ENCODE data around the gene APBB1IP.

APBB1IP gene

DNA sequence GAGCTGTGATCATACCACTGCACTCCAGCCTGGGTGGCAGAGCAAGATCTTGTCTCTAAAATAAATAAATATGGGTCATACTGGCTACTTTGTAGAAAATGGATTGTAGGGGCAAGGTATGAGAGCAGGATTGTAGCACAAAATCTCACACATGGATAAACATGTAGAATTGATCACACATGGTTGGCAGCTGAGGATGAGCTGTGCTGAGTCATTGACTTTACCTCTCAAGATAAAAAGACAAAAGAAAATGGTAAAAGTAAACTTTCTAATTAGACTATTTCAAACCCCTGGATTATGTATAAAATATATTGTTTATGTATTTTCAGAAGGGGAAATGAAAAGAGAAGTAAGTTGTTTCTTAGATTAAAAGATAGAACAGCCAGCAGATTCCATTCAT lies 69.3 kb downstream of the APBB1IP start:
- H3K9ac ChIP-seq (ENCODE audit: low read length), result no peak overlapping the region
- no peaks in the 10 kb centered on the region for H3F3A ChIP-seq (ENCODE audit: insufficient read depth)
- no peaks in the 10 kb centered on the region for H3K9me3 ChIP-seq (ENCODE audit: insufficient read depth, low read length)
- H4K20me1 ChIP-seq (ENCODE audit: low read depth, low read length), result no peaks in the 10 kb centered on the region
- H3K36me3 ChIP-seq (ENCODE audit: low read length), result peaks cover 34% of the 10 kb centered on the region
- H3K27ac ChIP-seq (ENCODE audit: low read depth, low read length), result no peak overlapping the region
- no peak overlapping the region for H2AFZ ChIP-seq (ENCODE audit: low read depth, low read length, severe bottlenecking)
- H3K79me2 ChIP-seq (ENCODE audit: insufficient read depth, low read length), result no peaks in the 10 kb centered on the region
- no peak overlapping the region for H3K4me3 ChIP-seq (ENCODE audit: insufficient read depth, low read length, poor library complexity, severe bottlenecking)
- H3K9me2 ChIP-seq (replicated peaks; ENCODE audit: insufficient read depth, low read length), result no peaks in the 10 kb centered on the region
- no peak overlapping the region for H3K4me2 ChIP-seq (ENCODE audit: low read depth, low read length, poor library complexity, severe bottlenecking)
- no peaks in the 10 kb centered on the region for H3K27me3 ChIP-seq (ENCODE audit: low read length)
- no peak for TF ChIP-seq EZH2phosphoT487 (conservative IDR thresholded peaks at IDR 0.05; ENCODE audit: low read length)
- TF ChIP-seq, protein P1, sequence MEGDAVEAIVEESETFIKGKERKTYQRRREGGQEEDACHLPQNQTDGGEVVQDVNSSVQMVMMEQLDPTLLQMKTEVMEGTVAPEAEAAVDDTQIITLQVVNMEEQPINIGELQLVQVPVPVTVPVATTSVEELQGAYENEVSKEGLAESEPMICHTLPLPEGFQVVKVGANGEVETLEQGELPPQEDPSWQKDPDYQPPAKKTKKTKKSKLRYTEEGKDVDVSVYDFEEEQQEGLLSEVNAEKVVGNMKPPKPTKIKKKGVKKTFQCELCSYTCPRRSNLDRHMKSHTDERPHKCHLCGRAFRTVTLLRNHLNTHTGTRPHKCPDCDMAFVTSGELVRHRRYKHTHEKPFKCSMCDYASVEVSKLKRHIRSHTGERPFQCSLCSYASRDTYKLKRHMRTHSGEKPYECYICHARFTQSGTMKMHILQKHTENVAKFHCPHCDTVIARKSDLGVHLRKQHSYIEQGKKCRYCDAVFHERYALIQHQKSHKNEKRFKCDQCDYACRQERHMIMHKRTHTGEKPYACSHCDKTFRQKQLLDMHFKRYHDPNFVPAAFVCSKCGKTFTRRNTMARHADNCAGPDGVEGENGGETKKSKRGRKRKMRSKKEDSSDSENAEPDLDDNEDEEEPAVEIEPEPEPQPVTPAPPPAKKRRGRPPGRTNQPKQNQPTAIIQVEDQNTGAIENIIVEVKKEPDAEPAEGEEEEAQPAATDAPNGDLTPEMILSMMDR (IDR thresholded peaks at IDR 0.05; ENCODE audit: insufficient read depth, low read length, poor library complexity, severe bottlenecking), result no peak

DNA sequence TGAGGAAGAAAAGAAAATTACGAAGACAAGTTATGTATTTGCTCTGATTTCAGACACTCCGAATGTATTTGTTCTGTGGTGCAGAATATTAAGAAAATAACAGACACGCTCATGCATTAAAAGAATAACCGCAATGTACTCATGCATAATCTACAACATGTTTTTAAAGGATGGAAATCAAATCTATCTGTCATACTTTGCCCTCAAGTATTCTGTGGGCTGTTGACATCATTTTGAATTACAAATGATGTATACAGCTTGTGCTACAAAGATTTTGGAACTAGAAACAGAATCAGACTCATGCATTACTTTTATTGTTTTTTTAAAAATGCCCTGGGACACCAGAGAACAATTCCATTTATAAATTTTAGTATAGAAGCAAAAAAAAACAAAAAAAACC lies 69.9 kb downstream of the APBB1IP start:
- no peaks in the 10 kb centered on the region for H3F3A ChIP-seq (ENCODE audit: insufficient read depth)
- no peaks in the 10 kb centered on the region for H4K20me1 ChIP-seq (ENCODE audit: low read depth, low read length)
- H2AFZ ChIP-seq (ENCODE audit: low read depth, low read length, severe bottlenecking), result no peak overlapping the region
- H3K9me3 ChIP-seq (ENCODE audit: insufficient read depth, low read length), result no peaks in the 10 kb centered on the region
- H3K36me3 ChIP-seq (ENCODE audit: low read length), result peaks cover 34% of the 10 kb centered on the region
- H3K9me2 ChIP-seq (replicated peaks; ENCODE audit: insufficient read depth, low read length), result no peaks in the 10 kb centered on the region
- H3K27ac ChIP-seq (ENCODE audit: low read depth, low read length), result no peak overlapping the region
- H3K4me2 ChIP-seq (ENCODE audit: low read depth, low read length, poor library complexity, severe bottlenecking), result no peak overlapping the region
- H3K27me3 ChIP-seq (ENCODE audit: low read length), result no peaks in the 10 kb centered on the region
- H3K9ac ChIP-seq (ENCODE audit: low read length), result no peak overlapping the region
- no peak for TF ChIP-seq EZH2phosphoT487 (conservative IDR thresholded peaks at IDR 0.05; ENCODE audit: low read length)
- TF ChIP-seq, protein P1 (IDR thresholded peaks at IDR 0.05; ENCODE audit: insufficient read depth, low read length, poor library complexity, severe bottlenecking), result no peak
- no peak overlapping the region for H3K4me3 ChIP-seq (ENCODE audit: insufficient read depth, low read length, poor library complexity, severe bottlenecking)
- no peaks in the 10 kb centered on the region for H3K79me2 ChIP-seq (ENCODE audit: insufficient read depth, low read length)

DNA sequence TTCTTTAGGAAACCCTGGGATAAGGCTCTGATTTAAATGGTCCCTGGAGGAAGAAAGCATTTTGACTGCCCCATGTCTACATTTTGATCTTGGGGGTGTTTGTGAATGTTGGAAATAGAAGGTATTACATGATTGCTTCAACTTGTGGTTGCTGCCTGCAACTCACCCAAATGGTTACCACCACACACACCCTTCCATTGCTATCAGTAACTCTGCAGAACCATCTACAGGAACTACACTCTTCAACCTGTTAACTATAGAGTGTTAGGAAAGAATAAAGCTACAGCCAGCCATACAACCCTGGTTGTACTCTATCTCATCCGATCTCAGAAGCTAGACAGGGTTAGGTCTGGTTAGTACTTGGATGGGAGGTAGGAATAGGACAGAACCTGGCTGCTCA lies 71.2 kb downstream of the APBB1IP start:
- Histone ChIP-seq H3K27me3 (ENCODE audit: low read length) (no peaks in the 10 kb centered on the region), H3K79me2 (ENCODE audit: insufficient read depth, low read length) (no peaks in the 10 kb centered on the region), H3K36me3 (ENCODE audit: low read length) (peaks cover 43% of the 10 kb centered on the region), H3K4me3 (ENCODE audit: insufficient read depth, low read length, poor library complexity, severe bottlenecking) (no peak overlapping the region), H3K9ac (ENCODE audit: low read length) (no peak overlapping the region), H4K20me1 (ENCODE audit: low read depth, low read length) (no peaks in the 10 kb centered on the region), H3F3A (ENCODE audit: insufficient read depth) (peaks cover 4% of the 10 kb centered on the region; the same call in 1 of the 2 replicates), H3K9me2 (replicated peaks; ENCODE audit: insufficient read depth, low read length) (no peaks in the 10 kb centered on the region), H3K9me3 (ENCODE audit: insufficient read depth, low read length) (no peaks in the 10 kb centered on the region), H2AFZ (ENCODE audit: low read depth, low read length, severe bottlenecking) (no peak overlapping the region), H3K4me2 (ENCODE audit: low read depth, low read length, poor library complexity, severe bottlenecking) (no peak overlapping the region), H3K27ac (ENCODE audit: low read depth, low read length) (no peak overlapping the region)
- no peak for TF ChIP-seq EZH2phosphoT487 (conservative IDR thresholded peaks at IDR 0.05; ENCODE audit: low read length)
- TF ChIP-seq, protein P1 (IDR thresholded peaks at IDR 0.05; ENCODE audit: insufficient read depth, low read length, poor library complexity, severe bottlenecking), result no peak
